Gastrocnemius medialis (tissue), 4 donors: ENCODE results near the gene OSBPL10. TPM values are rescaled to one million over a fixed set of nuclear protein-coding genes. Genes with fewer than 3 reads are reported as not detected.
A peak's percentile ranks its signal among the peaks of the same experiment; 100 is the strongest.

ENCODE experiments used
- ATAC-seq, 2 donors: fragments of 150-250 bp; one replicate each; pipeline ENCODE4 v1.9.1; 2016
- DNase-seq, 2 donors: peaks; one replicate each; pipeline ENCODE4 v3.0.0-alpha.2; 2019
- H3K27ac ChIP-seq, 4 donors: fragments of 200-600 bp; sonication (generic); 1 replicate in 1 of 4; 2 replicates in 3 of 4; pipeline ENCODE4 v1.5.1; 2016 to 2018; ENCODE audit warnings: mild to moderate bottlenecking in 2 of 4, moderate library complexity in 1 of 4
- H3K27me3 ChIP-seq, 3 donors: fragments of 200-600 bp; sonication (generic) in 2 of 3; 1 replicate in 1 of 3; 2 replicates in 2 of 3; pipeline versions ENCODE4 v1.5.1 to v1.6.0; 2016 to 2019; ENCODE audit warnings: mild to moderate bottlenecking in 1 of 3, moderate library complexity in 1 of 3
- H3K36me3 ChIP-seq, 2 donors: fragments of 200-600 bp; sonication (generic) in 1 of 2; one replicate each; pipeline ENCODE4 v1.5.1; 2017 to 2018
- H3K4me1 ChIP-seq, 2 donors: fragments of 200-600 bp; sonication (generic) in 1 of 2; one replicate each; pipeline ENCODE4 v1.5.1; 2016 to 2017; ENCODE audit warnings: mild to moderate bottlenecking in 2 of 2
- H3K4me3 ChIP-seq, 4 donors: fragments of 200-600 bp; sonication (generic) in 3 of 4; 1 replicate in 1 of 4; 2 replicates in 3 of 4; pipeline ENCODE4 v1.5.1; 2016 to 2019; ENCODE audit warnings: mild to moderate bottlenecking in 2 of 4
- H3K9me3 ChIP-seq, 3 donors: fragments of 200-600 bp; sonication (generic) in 2 of 3; 1 replicate in 1 of 3; 2 replicates in 2 of 3; pipeline ENCODE4 v1.5.1; 2016 to 2019
- CTCF ChIP-seq, 5 experiments: fragments of 450-650 bp in 3 of 5; fragments of 200-600 bp in 2 of 5; sonication (generic) in 2 of 5; IDR thresholded peaks in 4 of 5; conservative IDR thresholded peaks in 1 of 5; 1 replicate in 4 of 5; 2 replicates in 1 of 5; pipeline ENCODE4 v1.5.1; 2016 to 2019; ENCODE audit warnings: antibody characterized with exemption in 5 of 5, mild to moderate bottlenecking in 3 of 5, moderate library complexity in 3 of 5
- POLR2A ChIP-seq, 2 donors: fragments of 450-650 bp; IDR thresholded peaks; one replicate each; pipeline ENCODE4 v1.6.1; 2017; ENCODE audit warnings: antibody characterized with exemption in 2 of 2, mild to moderate bottlenecking in 2 of 2, moderate library complexity in 2 of 2
- in situ Hi-C, 4 donors: fragments of 200-750 bp; cut with MboI; loops; one replicate each; pipeline versions ENCODE4 v1.15.0 to v1.8.0; 2017; ENCODE audit warnings: low sequenced_read_pairs in 4 of 4
- intact Hi-C: fragments of 100-400 bp; cut with DNase I; formaldehyde crosslinking; loops from one replicate; pipeline ENCODE4 v1.15.1; 2023; ENCODE audit warnings: low total_unique reads
- total RNA-seq, 4 donors: library from RNA; depleted of rRNA; stranded (reverse); fragments of >200 nt; gene quantifications; one replicate each; pipeline versions ENCODE4 v1.1.0 to v1.2.3, GENCODE V29; 2016

OSBPL10 gene
- total RNA-seq, 4 donors from 2014 or later = 1.4 to 7.0 (median 3.8) TPM

GRCh38 chr3:31918179-31919150 is 62.6 kb downstream of the OSBPL10 start:
- Histone ChIP-seq H3K4me3 (peak overlapping the region in 1 of 4 donors; percentile 1), H3K9me3 (no peaks in the 10 kb centered on the region), H3K27me3 (no peaks in the 10 kb centered on the region), H3K36me3 (no peaks in the 10 kb centered on the region), H3K4me1 (no peaks in the 10 kb centered on the region), H3K27ac (peak overlapping the region in 2 of 4 donors; percentile 19 to 43)
- in situ Hi-C loops (no loop called here), intact Hi-C loops (no loop called here)
- ATAC-seq = no peak
- DNase-seq = no peak
- no peak for TF ChIP-seq CTCF (IDR thresholded peaks at IDR 0.05 in 4 of 5, conservative IDR thresholded peaks at IDR 0.05 in 1 of 5)
- TF ChIP-seq POLR2A (IDR thresholded peaks at IDR 0.05) = no peak

GRCh38 chr3:31917303-31918005 is 63.6 kb downstream of the OSBPL10 start:
- ATAC-seq = no peak
- intact Hi-C loops = no loop called here
- TF ChIP-seq CTCF (IDR thresholded peaks at IDR 0.05 in 4 of 5, conservative IDR thresholded peaks at IDR 0.05 in 1 of 5) = no peak
- TF ChIP-seq POLR2A (IDR thresholded peaks at IDR 0.05) = no peak
- Histone ChIP-seq H3K27me3 (no peaks in the 10 kb centered on the region), H3K36me3 (no peaks in the 10 kb centered on the region), H3K9me3 (no peaks in the 10 kb centered on the region), H3K27ac (peak overlapping the region in 3 of 4 donors; percentile 4 to 43 (median 4)), H3K4me1 (no peaks in the 10 kb centered on the region), H3K4me3 (peak overlapping the region in 1 of 4 donors; percentile 1)
- no peak for DNase-seq
- in situ Hi-C loops = no loop called here

- Histone ChIP-seq H3K4me3 (no peak overlapping the region), H3K27ac (no peak overlapping the region), H3K36me3 (no peaks in the 10 kb centered on the region), H3K27me3 (no peaks in the 10 kb centered on the region), H3K4me1 (no peaks in the 10 kb centered on the region), H3K9me3 (no peaks in the 10 kb centered on the region)
- in situ Hi-C loops = no loop called here
- intact Hi-C loops = no loop called here
- DNase-seq (no peak), ATAC-seq (no peak)
- TF ChIP-seq CTCF (IDR thresholded peaks at IDR 0.05 in 4 of 5, conservative IDR thresholded peaks at IDR 0.05 in 1 of 5) (no peak), POLR2A (IDR thresholded peaks at IDR 0.05) (no peak)
These were observed 69.4 kb downstream of the OSBPL10 start for GRCh38 chr3:31911643-31912042.

- TF ChIP-seq CTCF (IDR thresholded peaks at IDR 0.05 in 4 of 5, conservative IDR thresholded peaks at IDR 0.05 in 1 of 5) (no peak), POLR2A (IDR thresholded peaks at IDR 0.05) (no peak)
- Histone ChIP-seq H3K36me3 (no peaks in the 10 kb centered on the region), H3K4me1 (no peaks in the 10 kb centered on the region), H3K9me3 (no peaks in the 10 kb centered on the region), H3K27me3 (no peaks in the 10 kb centered on the region), H3K27ac (no peak overlapping the region), H3K4me3 (no peak overlapping the region)
- intact Hi-C loops = no loop called here
- in situ Hi-C loops = no loop called here
- ATAC-seq (no peak), DNase-seq (no peak)
These were observed 69.9 kb downstream of the OSBPL10 start for GRCh38 chr3:31911124-31911523.
